A549 (cell line): ENCODE results near the gene AP3B1.

Experiments used
- CEBPB ChIP-seq, 2 experiments: fragments of >200 bp in 1 of 2; sonication (Bioruptor Twin) in 1 of 2; formaldehyde crosslinking in 1 of 2; IDR thresholded peaks; 2 replicates each; pipeline ENCODE4 v1.6.1; 2012 to 2016
- FOSB ChIP-seq: fragments of 250-450 bp; sonication (Bioruptor Pico); IDR thresholded peaks from 2 replicates; pipeline ENCODE4 v1.5.0; 2020; ENCODE audit warnings: mild to moderate bottlenecking, moderate library complexity
- MAFK ChIP-seq: fragments of 450-650 bp; IDR thresholded peaks from 2 replicates; pipeline ENCODE4 v1.6.1; 2014; ENCODE audit not compliant: partially characterized antibody
- MAZ ChIP-seq: fragments of 150-350 bp; IDR thresholded peaks from 2 replicates; pipeline ENCODE4 v1.6.1; 2014; ENCODE audit warnings: antibody characterized with exemption, low read depth, low read length, borderline replicate concordance
- PHF8 ChIP-seq: fragments of 200-600 bp; sonication (generic); IDR thresholded peaks from 2 replicates; pipeline ENCODE4 v1.6.1; 2016; ENCODE audit warnings: low read depth, mild to moderate bottlenecking, antibody characterized with exemption, moderate library complexity, borderline replicate concordance
- POLR2A ChIP-seq: IDR thresholded peaks from 2 replicates; pipeline ENCODE4 v1.6.1; 2012; ENCODE audit warnings: mild to moderate bottlenecking, low read length
- POLR2AphosphoS2 ChIP-seq: conservative IDR thresholded peaks from 2 replicates; pipeline ENCODE4 v1.6.1; 2012; ENCODE audit warnings: low read length, improper control_type of control experiment, inconsistent platforms
- RCOR1 ChIP-seq: fragments of 150-350 bp; IDR thresholded peaks from 2 replicates; pipeline ENCODE4 v1.6.1; 2014; ENCODE audit warnings: antibody characterized with exemption, low read length, low read depth
- SREBF2 ChIP-seq: fragments of 450-650 bp; IDR thresholded peaks from 2 replicates; pipeline ENCODE4 v1.6.1; 2014; ENCODE audit warnings: mild to moderate bottlenecking, moderate library complexity
- TF ChIP-seq, protein P1 (sequence below): fragments of >200 bp; sonication (Bioruptor Twin); formaldehyde crosslinking; IDR thresholded peaks from 3 replicates; pipeline ENCODE4 v1.5.1; 2016
- TF ChIP-seq, protein P2 (sequence below): IDR thresholded peaks from 2 replicates; pipeline ENCODE4 v1.6.1; 2012

DNA sequence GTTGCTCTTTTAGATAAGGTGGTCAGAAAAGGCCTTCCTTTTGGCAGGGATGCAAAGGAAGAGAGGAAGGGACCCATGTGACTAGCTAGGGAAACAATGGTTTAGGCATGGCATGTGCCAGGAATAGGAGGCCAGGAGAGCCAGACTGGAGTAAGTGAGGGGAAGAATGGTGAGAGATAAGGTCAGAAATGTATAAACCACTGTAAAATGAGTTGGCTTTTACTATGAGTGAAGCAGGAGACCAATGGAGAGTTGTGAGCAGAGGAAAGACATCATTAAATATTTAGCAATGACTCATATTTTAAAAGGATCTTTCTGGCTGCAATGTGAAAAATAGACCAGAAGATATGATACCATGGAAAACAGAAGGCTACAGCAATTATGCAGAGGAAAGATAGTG is 50.9 kb downstream of the AP3B1 start:
- TF ChIP-seq MAFK, result no peak
- TF ChIP-seq SREBF2, result no peak
- TF ChIP-seq POLR2AphosphoS2, result no peak
- TF ChIP-seq CEBPB (IDR thresholded peaks at IDR 0.05), result no peak
- TF ChIP-seq, protein P1, sequence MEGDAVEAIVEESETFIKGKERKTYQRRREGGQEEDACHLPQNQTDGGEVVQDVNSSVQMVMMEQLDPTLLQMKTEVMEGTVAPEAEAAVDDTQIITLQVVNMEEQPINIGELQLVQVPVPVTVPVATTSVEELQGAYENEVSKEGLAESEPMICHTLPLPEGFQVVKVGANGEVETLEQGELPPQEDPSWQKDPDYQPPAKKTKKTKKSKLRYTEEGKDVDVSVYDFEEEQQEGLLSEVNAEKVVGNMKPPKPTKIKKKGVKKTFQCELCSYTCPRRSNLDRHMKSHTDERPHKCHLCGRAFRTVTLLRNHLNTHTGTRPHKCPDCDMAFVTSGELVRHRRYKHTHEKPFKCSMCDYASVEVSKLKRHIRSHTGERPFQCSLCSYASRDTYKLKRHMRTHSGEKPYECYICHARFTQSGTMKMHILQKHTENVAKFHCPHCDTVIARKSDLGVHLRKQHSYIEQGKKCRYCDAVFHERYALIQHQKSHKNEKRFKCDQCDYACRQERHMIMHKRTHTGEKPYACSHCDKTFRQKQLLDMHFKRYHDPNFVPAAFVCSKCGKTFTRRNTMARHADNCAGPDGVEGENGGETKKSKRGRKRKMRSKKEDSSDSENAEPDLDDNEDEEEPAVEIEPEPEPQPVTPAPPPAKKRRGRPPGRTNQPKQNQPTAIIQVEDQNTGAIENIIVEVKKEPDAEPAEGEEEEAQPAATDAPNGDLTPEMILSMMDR, result no peak
- TF ChIP-seq, protein P2, sequence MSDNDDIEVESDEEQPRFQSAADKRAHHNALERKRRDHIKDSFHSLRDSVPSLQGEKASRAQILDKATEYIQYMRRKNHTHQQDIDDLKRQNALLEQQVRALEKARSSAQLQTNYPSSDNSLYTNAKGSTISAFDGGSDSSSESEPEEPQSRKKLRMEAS, result no peak
- TF ChIP-seq FOSB (CRISPR knock-in tag), result no peak
- TF ChIP-seq PHF8, result no peak
- TF ChIP-seq POLR2A, result no peak
- TF ChIP-seq RCOR1, result no peak
- no peak for TF ChIP-seq MAZ
